AG09309 (cell line): ENCODE results near the gene GBX1.

ENCODE experiments used
- DNase-seq: peaks from one replicate; pipeline ENCODE4 v3.0.0-alpha.2; 2010; ENCODE audit warnings: low read depth
- H3K4me3 ChIP-seq: 2 replicates; pipeline ENCODE4 v1.5.1; 2011; ENCODE audit warnings: mild to moderate bottlenecking, low read depth, low read length, moderate library complexity; ENCODE audit not compliant: control insufficient read depth
- CTCF ChIP-seq: IDR thresholded peaks from 2 replicates; pipeline ENCODE4 v1.5.1; 2011; ENCODE audit warnings: mild to moderate bottlenecking, low read depth, low read length, inconsistent platforms; ENCODE audit not compliant: insufficient read depth, control insufficient read depth; ENCODE audit errors: missing control alignments

Gene GBX1

GRCh38 chr7:151132461-151133205 is 34.9 kb downstream of the GBX1 start:
- no peak for DNase-seq
- TF ChIP-seq CTCF = no peak
- H3K4me3 ChIP-seq = no peak overlapping the region

GRCh38 chr7:151131592-151132293 is 35.8 kb downstream of the GBX1 start:
- no peak for DNase-seq
- no peak overlapping the region for H3K4me3 ChIP-seq

GRCh38 chr7:151131224-151131591 is 36.3 kb downstream of the GBX1 start:
- DNase-seq = no peak
- no peak for TF ChIP-seq CTCF
- H3K4me3 ChIP-seq = no peak overlapping the region

More at GRCh38 chr7:151131592-151132293, 35.8 kb downstream of the GBX1 start:
- no peak for TF ChIP-seq CTCF

- TF ChIP-seq CTCF = no peak
- no peak overlapping the region for H3K4me3 ChIP-seq
Measured at GRCh38 chr7:151130741-151131157, 36.7 kb downstream of the GBX1 start.

GRCh38 chr7:151129960-151130591 is 37.4 kb downstream of the GBX1 start:
- TF ChIP-seq CTCF = no peak
- H3K4me3 ChIP-seq = no peak overlapping the region
- no peak for DNase-seq

More at GRCh38 chr7:151130741-151131157, 36.7 kb downstream of the GBX1 start:
- no peak for DNase-seq

GRCh38 chr7:151129117-151129959 is 38.2 kb downstream of the GBX1 start:
- H3K4me3 ChIP-seq = no peak overlapping the region
- DNase-seq = no peak
- TF ChIP-seq CTCF = no peak
